Measurements from ENCODE around the gene CHD5.
"Not testable (repeated sequence)": the region's sequence is repeated elsewhere in the genome, so short reads cannot be mapped to it uniquely, and the experiment has no call there.

CHD5 gene

DNA sequence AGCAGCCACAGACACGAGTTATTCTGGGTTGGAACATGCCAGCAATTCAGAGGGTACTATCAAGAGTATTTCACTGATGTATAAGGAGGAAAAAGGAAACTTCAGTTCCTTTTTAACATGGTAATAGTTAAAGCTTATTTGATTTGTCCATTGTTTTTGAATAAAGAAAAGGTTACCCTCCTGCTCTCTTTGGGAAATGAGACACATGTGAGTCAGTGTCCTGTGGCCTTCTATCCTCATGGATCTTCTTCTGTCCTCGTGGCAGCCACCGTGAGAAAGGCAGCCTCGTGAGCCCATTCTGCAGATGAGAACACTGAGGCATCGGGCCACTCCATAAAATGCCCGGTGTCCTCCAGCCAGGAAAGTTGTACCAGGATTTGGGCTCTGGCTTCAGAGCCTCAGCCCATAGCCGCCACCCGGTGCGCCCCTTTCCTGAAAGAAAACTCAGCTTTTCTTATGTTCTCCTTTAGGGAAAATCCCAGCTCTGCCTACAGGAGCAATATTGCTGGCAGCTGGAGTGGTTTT lies 109.6 kb downstream of the CHD5 start:
- in situ Hi-C loops (cut with HindIII; ENCODE audit: low sequenced_read_pairs): loop anchor here (10.0 kb wide), 2 partner anchors 86 to 124 kb away; partner anchors contain the start of gene RPL22

DNA sequence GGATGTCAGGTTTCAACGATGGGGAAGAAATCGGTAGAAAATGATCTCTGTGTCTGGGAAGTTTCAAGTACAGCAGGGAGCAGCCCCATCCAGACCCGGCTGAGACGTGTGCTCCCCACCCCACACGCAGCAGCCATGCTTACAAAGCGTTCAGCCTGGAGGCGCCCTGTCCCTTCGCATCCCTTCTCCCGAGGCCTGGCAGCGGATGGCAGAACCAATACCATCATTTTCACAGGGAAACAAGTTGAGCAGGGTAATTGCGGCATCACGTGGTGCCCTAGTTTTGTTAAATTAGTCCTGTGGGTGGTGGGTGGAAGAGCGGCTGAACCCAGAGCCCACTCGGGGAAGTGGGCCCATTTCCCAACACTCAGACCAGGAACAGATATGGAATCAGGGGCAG lies 110.5 kb downstream of the CHD5 start:
- in situ Hi-C loops (cut with HindIII; ENCODE audit: low sequenced_read_pairs): no loop called here

DNA sequence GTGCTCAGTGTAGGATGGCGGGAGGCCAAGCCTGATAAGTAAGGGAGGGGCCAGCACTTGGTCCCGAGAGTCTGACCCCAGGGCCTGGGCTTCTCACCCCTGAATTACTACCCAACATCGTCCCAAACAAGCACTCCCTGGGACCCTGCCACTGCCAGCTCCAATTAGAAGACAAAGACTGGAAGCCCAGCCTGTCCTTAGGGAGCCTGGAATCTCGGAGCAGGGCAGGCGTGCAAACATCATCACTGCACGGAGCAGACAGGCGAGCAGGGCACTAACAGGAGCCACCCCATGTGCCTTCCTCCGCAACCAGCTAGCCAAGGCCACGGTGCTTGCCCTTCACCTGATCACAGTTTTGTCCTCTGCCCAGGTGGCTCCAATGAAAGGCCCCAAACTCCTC lies 111.2 kb downstream of the CHD5 start:
- in situ Hi-C loops (cut with HindIII; ENCODE audit: low sequenced_read_pairs): no loop called here

DNA sequence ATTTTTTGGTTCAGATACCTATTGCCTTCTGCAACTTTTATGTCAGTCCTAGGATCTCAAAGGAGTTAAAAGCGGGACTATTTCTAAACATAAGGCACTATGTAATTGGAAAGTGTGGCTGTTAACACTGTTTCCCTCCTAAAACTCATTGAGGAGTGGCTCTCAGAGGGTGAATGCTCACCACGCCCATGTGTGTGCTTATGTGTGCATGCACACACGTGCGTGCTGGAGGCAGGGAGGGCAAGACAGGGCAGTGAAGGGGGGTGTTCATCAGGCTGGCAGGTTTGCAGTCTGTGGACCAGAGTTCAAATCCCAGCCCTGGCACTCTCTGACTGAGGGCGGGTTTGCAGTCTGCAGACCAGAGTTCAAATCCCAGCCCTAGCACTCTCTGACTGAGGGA lies 112.0 kb downstream of the CHD5 start:
- in situ Hi-C loops (cut with HindIII; ENCODE audit: low sequenced_read_pairs): no loop called here

DNA sequence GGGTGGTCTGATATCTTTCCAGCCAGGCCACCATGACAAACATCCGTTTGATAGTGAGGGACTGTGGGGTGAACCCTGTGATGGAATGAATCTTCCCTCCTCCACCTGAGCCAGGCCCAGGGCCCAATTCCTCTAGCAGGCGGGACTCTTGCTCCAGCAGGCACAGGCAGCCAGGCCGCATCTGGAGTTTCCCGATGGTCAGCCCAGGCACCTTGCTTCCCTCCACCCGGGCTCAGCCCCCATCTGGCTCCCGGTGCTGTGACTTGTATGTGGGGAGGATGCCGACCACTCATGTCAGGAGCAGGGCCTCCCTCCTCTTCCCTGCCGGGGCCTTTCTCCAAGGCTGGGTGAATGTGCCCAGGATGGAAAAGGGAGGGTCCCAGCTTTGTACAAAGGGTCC lies 113.4 kb downstream of the CHD5 start:
- in situ Hi-C loops (cut with HindIII; ENCODE audit: low sequenced_read_pairs): no loop called here

DNA sequence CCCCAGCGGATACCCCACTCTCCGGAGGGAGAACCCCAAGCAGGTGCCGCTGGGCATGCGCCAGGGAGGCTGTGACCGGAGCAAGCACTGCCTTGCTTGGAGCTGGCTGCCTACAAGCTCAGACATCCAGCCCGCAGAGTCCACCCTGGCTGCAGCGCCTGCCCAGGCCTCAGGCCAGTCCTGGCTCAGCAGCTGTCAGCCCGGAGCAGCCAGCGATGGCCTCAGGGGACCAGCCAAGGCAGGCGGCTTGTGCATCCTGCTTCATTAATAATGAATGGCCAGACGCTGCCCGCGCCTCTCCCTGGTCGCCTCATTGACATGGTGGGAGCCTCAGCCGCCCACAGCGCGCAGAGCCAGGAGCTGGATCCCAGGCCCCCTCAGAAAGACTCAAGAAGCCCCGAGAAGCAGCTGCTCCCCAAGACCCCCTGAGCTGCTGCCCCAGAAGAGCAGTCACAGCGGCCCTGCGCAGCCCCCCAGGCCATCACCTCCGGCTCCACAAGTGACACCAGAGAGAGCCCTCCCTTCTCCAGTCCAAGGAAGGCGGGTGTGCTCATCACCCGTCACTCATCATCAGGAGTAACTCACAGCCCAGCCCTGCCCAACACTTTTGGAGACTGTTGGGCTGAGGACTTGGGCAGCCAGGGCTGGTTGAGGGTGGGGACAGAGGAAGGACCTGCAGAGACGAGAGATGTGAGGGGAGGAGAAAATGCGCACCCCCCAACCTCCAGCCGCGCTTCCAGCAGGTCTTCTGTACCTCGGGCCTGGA lies 114.8 kb downstream of the CHD5 start:
- in situ Hi-C loops (cut with HindIII; ENCODE audit: low sequenced_read_pairs): no loop called here

DNA sequence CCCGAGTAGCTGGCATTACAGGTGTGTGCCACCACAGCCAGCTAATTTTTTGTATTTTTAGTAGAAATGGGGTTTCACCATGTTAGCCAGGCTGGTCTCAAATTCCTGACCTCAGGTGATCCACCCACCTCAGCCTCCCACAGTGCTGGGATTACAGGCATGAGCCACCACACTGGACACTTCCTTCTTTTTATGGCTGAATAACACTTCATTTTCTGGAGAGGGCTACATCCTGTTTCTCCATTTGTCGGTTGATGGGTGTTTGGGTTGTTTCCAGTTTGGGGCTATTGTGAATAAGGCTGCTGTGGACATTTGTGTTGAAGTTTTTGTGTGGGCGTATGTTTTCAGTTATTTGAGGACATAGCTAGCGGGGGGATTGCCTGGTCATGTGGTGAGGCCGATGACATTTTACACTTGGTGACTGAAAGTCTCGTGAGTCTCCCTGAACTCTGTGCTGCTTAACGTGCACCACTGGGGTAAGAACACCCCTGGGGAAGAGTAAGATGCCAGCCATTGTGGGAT lies 116.5 kb downstream of the CHD5 start:
- in situ Hi-C loops (cut with HindIII; ENCODE audit: low sequenced_read_pairs): not testable (repeated sequence)

DNA sequence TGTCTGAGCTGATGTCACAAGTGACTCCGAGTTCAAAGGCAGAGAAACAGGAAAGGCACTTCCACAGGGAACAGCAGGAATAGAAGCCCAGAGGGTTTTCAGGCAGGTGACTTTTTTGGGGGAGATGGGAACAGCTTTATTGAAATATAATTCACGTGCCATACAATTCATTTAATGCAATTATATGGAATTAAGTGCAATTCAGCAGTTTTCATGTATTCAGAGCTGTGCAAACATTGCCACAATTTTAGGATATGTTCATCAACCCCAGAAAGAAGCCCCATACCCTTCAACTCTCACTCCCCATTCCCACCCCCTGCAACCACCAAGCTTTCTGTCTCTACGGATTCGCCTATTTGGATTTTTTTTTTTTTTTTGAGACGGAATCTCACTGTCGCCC lies 117.5 kb downstream of the CHD5 start:
- in situ Hi-C loops (cut with HindIII; ENCODE audit: low sequenced_read_pairs): no loop called here

DNA sequence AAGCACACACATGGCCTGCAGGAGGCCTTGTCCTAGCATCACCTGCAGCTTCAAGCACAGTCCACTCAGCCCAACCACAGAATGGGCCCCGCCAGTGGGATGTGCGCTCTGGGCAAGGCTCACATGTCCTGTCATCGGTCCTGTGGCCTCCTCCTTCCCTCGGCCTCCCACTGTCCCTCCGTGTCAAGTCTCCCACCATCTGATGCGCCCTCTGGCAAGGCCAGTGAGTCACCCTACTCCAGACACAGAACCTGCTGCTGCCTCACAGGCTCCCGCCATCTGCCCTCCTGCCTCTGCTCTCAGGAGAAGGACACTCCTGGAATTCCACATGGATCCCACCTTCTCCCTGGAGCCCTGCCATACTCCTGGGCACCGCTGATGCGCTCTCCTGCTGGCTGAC lies 120.3 kb downstream of the CHD5 start:
- in situ Hi-C loops (cut with HindIII; ENCODE audit: low sequenced_read_pairs): no loop called here

DNA sequence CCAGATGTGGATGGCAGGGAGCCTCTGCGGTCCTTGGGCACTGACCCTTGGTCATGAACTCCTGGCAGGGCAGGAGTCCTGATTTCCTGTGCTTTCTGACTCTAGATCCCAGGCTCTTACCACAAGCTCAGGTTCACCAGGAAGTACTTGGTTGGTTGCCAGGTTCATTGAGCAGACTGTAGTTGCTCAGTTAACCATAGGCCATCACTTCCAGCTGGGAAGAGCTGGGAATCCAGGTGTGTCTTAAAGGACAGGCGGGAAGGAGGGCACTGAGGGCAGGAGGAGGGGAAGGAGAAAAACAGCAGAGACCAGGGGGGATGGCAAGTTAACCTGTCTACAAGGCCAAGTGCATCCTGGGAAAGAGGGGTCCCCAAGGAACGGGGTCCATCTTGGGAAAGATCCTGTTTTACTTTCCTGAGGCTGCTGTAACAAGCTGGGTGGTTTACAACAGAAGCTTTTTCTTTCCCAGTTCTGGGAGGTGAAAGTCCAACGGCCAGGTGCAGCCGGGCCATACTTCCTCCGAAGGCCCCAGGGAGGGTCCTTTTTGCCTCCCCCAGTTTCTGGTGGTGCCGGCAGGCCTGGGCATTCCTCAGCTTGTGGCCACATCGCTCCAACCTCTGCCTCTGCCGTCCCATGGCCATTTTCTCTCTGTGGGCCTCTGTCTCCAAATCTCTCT lies 122.8 kb downstream of the CHD5 start:
- in situ Hi-C loops (cut with HindIII; ENCODE audit: low sequenced_read_pairs): no loop called here

DNA sequence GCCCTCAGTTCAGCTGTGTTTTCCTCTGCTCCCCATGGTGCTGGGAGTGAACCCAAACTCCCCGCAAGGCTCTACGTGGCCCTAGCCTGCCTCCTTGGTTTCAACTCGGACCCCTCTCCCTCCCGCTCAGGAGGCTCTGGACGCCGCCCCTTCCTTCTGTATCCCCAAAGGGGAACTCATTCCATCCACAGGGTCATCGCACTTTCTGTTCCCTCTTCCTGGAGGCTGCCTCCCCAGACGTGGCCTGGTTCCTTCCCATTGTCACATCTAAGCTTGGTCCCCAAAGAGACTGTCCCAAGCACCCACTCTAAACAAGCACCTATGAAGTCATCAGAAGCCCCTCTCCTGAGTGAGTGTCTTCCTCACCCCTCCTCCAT lies 123.6 kb downstream of the CHD5 start:
- in situ Hi-C loops (cut with HindIII; ENCODE audit: low sequenced_read_pairs): no loop called here

DNA sequence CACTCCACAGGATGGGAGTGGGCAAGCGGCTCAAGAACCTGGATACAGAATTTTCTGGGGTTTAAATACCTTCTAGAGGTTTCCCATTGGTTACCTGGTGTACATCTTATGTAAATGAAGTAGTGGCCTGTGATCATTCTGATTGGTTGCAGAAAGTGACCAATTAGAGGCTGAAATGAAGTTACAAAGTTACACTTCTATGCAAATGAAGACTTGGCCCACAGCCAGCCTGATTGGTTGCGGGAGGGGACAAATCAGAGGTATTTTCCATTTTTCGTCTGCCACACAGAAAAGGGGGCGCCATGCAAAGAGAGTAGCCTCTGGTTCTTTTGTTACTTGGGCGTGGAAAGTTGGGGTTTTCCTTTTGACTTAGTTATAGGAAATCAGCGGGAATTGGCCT lies 125.5 kb downstream of the CHD5 start:
- in situ Hi-C loops (cut with HindIII; ENCODE audit: low sequenced_read_pairs): no loop called here

DNA sequence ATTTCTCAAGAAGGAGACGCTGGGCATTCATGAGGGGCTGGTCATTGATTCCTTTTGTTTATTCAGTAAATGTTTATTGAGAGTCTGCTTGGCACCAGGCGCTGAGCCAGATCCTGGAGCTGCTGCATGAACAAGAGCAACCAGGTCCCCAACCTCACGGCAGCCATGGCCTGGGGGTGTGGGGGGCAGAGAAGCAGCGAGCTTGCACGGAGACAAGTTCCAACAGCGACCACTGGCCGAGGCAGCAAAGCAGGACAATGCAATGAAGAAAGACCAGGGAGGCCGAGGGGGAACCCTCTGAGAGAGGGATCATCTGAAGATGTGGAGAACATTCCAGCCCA lies 126.9 kb downstream of the CHD5 start:
- in situ Hi-C loops (cut with HindIII; ENCODE audit: low sequenced_read_pairs): no loop called here

DNA sequence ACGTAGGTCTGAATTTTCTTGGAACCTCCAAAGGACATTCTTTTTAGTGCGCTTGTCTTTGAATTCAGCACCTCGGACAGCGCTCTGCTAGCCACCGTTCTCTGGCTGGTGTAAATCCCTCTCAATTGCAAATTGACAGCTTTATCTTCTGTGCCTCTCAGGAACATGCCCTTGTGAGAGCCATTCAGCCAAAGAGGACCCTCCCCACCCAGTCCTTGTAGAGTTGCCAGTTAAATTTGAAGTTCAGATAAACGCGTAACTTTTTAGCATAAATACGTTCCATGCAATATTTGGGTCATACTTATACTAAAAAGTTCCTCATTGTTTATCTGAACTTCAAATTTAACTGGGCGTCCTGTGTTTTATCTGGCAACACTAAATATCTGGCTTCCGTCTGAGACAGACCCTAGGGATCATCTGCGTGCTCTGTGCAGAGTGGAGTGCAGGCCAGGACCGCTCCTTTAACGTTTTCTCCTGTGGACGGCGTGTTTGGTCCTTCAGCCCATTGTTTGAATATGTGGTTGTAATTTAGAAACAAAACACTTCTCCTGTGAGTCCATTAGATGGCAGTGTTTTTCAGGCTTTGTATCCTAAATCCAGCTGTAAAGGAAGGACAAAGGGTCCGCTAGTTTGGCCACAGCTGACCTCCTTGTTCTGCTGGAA lies 127.4 kb downstream of the CHD5 start:
- in situ Hi-C loops (cut with HindIII; ENCODE audit: low sequenced_read_pairs): no loop called here

All from DLD1 (cell line).